Limb (tissue), 2 donors: Measurements from ENCODE around the gene WRNIP1.

Experiments used
- DNase-seq, 2 donors: peaks; one replicate each; pipeline ENCODE4 v3.0.0-alpha.2; 2016; ENCODE audit errors: extremely low spot score in 2 of 2

WRNIP1 gene

GRCh38 chr6:2740581-2740980 lies 24.6 kb upstream of the WRNIP1 start:
- DNase-seq = no peak

- no peak for DNase-seq
Measured at GRCh38 chr6:2741756-2742155, 23.4 kb upstream of the WRNIP1 start.

DNA sequence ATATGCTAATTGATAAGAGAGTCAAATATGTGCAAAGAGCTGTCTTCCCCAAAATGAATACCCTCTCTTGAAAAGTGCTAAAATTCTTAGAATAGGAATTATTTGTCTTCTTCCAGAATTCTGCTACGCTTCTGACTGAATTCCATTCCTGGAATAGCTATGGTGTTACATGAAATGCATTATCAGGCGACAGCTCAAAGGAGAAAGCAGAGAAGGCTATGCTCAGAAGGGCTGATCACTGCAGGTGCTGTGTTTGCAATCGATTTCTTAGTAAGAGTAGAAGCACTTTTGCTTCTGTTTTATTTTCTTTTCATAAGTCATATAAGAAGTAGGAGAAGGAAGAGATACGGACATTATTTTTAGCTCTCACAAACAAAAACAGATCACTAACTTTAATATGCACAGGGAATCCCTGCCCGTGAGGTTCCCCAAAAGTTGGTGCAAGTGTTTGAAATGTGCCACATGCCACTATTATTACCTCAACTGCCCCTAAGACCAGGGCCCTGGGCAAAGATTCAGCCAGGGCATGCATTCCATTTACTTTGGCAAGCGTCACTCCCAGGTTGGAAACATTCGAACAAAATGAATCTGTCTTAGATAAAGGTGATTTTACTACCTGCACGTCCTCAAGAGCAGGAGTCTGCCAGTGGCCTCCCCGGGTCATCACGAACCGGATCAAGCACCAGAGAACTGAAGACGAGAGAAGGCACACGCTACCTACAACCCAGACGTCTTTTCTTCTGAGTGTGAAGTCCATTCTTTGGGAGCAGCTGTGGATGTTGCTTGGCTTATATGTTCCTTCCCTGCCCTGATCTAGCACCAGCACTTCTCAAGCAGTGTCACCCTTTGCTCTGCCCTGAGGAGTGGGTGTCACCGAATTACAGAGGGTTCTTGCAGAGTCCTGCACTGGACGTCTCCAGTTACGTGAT lies 21.6 kb upstream of the WRNIP1 start:
- no peak for DNase-seq

DNA sequence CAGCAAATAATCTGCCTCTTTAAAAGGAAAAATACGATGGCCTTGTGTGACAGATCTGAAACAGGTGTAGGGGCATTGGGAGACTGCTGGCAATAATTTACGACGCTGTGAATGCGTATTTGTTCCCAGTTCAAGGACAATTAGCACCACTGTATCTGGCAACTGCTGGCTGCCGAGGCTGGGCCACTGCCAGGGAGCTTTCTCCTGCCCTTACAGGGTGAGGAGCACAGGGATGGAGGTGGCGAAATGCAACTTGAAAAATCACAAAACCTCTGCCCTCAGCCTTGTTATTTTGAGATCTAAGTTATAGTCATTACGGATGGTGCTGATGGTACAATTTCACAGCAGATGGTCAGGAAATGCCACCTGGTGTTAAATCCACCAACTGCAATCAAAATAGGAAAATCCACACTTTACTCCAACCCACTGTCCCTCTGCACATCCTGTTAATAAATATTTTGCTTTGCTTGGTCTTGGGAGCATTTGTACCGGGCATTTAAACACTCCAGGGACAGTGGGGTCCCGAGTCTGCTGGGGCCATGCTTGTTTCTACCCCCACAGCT lies 20.9 kb upstream of the WRNIP1 start:
- no peak for DNase-seq

DNA sequence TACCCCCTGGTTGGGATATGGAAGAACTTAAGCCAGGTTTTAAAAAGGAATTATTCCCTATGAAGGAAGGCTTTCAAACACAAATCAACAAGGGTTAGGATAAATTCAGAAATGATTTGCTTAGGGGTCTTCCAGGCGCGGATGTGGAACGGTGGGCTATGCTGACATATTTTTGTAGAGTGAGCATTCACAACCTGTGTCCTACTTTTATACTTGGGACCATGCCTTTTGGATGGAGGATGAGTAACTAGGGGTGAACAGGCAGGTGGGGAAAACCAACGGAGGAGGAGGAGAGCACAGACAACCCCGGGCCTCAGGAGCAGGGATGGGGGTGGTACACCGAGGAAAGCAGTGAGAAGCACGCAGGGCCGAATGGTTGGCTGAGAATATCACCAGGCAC lies 20.4 kb upstream of the WRNIP1 start:
- DNase-seq = no peak

DNA sequence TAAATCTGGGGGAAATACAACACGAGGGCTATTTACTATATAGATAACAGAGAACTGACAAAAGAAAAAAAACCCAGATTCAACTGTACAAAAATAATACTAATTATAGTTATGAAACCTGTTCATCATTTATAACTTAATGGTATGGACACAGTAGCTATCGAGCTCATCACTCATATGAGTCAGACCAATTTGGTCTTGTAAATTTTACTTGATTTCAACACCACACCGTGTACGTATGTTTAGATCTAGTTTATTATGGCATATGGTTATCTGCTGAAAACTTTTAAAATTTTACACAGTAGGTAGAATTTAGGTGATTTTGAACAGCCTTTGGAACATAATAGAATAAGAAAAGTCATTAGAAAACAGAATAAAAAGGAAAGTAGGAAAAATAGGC lies 19.9 kb upstream of the WRNIP1 start:
- no peak for DNase-seq

DNA sequence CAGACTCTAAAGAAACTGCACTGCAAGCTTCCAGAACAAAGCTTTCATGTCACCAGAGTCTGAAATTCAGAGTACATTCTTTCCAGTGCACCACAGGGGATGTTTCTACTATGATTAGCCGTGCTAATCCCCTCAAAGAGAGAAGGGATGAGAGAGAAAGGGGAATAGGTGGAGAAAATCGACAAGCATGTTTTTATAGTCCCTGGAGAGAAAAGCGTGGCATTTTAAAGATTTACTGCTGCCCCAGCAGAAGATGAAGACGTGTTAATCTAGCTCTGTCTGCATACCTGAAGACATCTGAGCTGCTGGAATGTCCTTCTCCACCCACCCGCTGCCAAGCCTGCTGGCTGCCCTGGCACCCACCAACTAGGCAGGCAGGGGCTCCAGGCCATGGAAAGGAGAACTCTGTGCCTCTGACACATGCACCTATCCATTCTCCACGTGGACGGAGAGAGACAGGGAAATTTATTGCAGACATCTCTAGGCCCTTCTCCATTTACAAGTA lies 18.6 kb upstream of the WRNIP1 start:
- DNase-seq = no peak

DNA sequence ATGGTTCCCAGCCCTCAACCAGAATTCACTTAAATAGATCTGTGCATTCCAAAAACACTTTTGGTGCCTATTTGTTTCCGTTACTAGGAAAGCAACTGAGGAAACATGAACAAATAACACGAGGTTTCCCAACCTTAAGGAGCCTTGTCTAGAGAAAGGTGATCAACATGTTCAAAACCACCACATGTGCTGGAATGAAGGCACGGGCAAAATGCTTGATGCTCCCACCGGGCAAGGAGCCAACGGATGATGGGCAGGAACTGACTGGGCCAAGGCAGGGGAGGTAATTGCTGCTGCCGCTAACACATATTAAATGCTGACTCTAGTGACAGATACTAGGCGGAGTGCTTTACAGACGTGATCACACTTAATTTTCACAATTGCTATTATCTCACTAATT lies 17.0 kb upstream of the WRNIP1 start:
- no peak for DNase-seq

DNA sequence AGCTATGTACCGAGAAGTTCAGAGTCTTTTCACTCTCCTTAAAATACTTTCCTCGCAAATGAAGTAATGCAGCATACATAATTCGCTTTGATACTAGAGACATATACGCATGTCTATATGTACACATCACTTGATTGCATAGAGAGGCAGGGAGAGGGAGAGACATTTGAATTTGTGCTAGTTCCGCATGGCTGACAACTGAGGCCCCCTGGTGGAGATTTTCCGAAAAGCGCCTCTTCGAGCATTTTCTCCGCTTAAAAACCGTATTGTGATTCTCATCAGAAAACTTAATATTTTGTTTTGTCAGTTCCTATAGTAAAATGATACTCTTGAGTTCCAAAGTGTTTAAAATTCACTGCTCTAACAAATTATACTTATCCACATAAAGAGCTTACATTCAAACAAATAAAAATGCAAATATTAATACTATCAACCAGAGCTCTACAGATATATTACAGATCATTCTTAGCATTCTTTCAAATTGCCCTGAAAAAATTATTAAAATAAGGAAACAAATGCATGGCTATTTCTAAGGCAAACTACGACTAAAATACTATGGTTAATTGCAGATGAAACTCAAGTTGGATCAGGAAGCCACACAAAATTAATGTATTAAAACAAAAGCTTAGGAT lies 15.1 kb upstream of the WRNIP1 start:
- peak; percentile 77 to 83 for DNase-seq

DNA sequence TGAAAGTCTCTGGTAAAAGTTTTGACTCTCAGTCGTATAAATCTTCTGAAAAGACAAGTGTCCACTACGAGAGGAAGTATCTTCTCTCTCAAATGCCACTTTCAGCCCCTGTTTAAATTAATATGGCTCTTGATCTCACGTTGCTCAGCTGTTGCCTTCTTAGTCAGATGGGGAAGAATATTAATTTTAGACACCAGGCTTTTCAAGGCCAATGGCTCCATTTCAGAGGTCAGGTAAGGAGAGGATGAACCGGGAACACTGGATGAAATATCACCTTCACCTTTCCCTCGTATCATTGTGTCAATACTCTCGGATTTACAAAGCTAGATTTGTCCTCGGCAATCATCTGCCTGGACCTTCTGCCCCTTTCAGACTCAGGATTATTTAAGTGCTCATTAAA lies 14.4 kb upstream of the WRNIP1 start, which contains the start of gene MYLK4:
TSS of gene MYLK4 (minus strand) at position 91 of the 400 bp plus-strand sequence. CDS start 1,628 bp downstream, outside the sequence.
- DNase-seq = no peak

- DNase-seq = no peak
Measured at GRCh38 chr6:2751871-2752270, 13.3 kb upstream of the WRNIP1 start.

DNA sequence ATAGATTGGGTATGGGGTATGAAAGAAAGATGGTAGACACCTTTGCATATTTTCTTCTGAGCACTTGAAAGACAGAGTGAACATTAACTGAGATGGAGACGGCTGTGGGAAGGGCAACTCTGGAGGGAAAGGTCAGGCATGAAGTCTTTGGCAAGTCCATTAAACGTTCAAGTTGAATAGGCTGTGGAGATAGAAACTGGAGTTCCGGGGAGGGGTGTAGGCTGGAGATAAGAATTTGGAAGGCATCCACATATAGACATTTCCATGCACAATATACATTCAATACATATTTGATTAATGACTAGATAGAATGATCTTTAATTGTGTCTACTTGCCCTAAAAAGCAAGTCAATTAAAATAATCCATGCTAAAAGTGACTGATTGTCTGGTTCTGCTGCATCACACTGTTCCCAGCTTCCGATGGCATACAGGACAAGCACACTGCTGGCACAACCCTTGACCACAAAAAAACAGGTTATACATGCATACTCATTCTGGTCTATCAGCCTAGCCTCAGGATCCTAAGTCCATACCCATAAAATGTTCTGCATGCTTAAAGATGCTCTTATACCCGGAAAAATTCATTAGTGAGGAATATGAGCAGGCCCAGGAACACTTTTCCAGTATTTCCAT lies 12.6 kb upstream of the WRNIP1 start:
- DNase-seq = no peak

- DNase-seq = no peak
Measured at GRCh38 chr6:2753110-2753489, 12.1 kb upstream of the WRNIP1 start.

DNA sequence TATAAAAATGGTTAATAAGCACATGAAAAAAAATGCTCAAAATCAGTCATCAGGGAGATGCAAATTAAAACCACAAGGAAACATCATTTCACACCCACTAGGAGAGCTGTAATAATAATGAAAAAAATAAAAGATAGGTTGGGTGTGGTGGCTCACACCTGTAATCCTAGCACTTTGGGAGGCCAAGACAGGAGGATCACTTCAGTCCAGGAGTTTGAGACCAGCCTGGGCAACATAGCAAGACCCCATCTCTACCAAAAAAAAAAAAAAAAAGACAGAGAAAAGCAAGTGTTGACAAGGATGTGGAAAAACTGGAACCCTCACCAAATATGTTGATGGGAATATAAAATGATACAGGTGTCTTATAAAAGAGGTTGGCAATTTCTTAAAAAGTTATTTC lies 11.4 kb upstream of the WRNIP1 start:
- DNase-seq = no peak

GRCh38 chr6:2754393-2754792 lies 10.8 kb upstream of the WRNIP1 start:
- DNase-seq = no peak

DNA sequence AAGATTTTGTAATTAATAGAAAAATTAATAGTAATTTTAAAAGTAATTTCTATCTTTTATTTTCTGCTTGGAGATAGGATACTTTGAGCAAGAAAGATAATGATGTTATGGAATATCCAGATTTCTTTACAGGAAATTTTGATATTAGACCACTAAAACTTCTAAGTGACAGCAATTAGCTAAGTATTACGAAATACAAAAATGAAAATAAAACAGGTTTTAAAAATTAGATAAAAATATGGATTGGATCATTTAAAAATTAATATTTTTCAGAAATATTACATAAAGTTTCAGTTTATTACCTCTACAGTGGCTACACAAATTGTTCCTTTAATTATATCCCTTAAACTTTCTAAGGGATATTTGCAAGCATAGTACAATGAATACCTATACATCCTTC lies 10.3 kb upstream of the WRNIP1 start:
- no peak for DNase-seq

GRCh38 chr6:2755456-2755855 lies 9.7 kb upstream of the WRNIP1 start:
- no peak for DNase-seq

DNA sequence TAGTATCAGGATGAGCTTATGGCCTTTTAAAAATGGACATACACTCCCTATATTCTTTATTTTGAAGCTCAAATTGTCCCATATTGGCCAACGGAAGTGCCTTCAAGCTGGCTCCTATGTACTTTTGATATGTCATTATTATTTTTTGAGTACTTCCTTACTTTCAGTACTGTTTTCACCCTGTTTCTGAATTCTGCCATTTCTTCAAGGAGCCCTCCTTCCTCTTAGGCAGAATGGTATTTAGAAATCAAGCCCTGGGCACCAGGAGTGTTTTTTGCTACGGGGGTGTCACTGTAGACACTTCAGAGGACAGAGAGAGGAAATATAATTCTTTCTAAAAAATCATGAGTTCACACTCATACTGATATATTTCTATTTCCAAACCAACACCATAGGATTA lies 9.0 kb upstream of the WRNIP1 start:
- DNase-seq = no peak

DNA sequence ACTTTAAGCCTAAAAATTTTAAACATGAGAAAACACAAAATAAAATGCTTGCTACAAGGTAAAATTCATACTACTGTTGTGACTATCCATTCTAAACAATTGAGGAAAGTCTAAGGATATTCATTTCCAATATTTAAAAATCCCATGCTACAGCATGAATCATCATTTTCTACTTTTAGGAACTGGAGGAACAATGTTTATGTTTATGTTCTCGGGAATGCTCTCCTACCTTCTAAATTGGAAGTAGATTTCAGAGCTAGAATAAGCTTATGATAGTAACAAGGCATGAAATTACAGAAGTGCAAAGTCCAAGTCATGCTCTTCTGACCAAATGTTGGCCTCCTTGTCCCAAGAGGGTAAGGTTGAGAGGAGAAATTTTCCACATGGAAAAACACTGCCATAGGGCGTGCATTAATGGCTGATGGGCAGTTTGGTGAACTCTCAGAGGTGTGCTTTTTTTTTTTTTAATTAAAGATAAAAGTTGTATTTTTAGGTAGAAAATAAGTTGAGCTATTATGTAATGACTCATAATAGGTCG lies 8.4 kb upstream of the WRNIP1 start:
- DNase-seq = no peak

GRCh38 chr6:2758980-2759379 lies 6.2 kb upstream of the WRNIP1 start:
- no peak for DNase-seq
